Measurements from ENCODE around the gene EIF5A. TPM values are rescaled to one million over a fixed set of nuclear protein-coding genes. Genes with fewer than 3 reads are reported as not detected.
A peak's percentile ranks its signal among the peaks of the same experiment; 100 is the strongest.

Gene EIF5A
- total RNA-seq, 1 experiment from 2014 or later = 1,140 TPM

DNA sequence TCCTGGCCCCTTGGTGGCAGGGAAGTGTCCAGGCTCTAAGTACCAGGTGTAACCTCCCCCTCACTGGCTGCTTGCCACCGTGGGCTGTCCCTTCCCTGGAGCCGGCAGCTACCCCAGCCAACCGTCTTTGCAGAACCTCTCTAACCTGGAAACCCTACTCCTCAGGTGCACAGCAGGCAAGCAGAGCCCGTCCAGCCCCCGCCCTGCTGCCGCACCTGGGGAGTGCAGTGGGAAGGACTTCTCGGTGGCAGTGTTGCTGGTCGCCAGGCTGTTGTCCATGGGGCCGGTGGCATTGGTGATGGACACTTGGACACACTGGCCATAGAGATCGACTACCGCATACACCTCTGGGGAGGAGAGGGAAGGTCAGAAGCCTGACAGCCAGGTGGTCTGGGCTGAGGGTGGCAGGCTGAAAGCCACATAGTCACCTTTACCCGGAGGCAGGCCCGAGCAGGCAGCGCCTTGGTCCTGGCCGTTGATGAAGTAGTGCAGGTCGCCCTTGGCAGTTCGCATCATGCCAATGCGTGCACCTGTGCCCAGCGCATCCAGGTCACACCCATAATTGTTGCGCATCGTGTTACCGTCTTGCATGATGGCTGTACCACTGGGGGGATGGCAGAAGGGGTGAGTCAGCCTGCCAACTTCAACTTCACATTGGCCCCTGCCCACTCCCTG is 15.2 kb downstream of the EIF5A start:
- no peak for TF ChIP-seq EZH2 (IDR thresholded peaks at IDR 0.05; ENCODE audit: low read length, unreplicated experiment)
- no peak for TF ChIP-seq EZH2phosphoT487 (IDR thresholded peaks at IDR 0.05; ENCODE audit: borderline replicate concordance, low read length)
- TF ChIP-seq, protein P1, sequence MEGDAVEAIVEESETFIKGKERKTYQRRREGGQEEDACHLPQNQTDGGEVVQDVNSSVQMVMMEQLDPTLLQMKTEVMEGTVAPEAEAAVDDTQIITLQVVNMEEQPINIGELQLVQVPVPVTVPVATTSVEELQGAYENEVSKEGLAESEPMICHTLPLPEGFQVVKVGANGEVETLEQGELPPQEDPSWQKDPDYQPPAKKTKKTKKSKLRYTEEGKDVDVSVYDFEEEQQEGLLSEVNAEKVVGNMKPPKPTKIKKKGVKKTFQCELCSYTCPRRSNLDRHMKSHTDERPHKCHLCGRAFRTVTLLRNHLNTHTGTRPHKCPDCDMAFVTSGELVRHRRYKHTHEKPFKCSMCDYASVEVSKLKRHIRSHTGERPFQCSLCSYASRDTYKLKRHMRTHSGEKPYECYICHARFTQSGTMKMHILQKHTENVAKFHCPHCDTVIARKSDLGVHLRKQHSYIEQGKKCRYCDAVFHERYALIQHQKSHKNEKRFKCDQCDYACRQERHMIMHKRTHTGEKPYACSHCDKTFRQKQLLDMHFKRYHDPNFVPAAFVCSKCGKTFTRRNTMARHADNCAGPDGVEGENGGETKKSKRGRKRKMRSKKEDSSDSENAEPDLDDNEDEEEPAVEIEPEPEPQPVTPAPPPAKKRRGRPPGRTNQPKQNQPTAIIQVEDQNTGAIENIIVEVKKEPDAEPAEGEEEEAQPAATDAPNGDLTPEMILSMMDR (conservative IDR thresholded peaks at IDR 0.05; ENCODE audit: low read depth, low read length) = no peak
- no peak overlapping the region for H3K4me3 ChIP-seq (ENCODE audit: low read length)
- no peak overlapping the region for H2AFZ ChIP-seq (ENCODE audit: low read length)
- H3K9me3 ChIP-seq (ENCODE audit: low read length) = no peaks in the 10 kb centered on the region
- ChIA-PET POLR2A (ENCODE audit: unreplicated experiment) (no interaction called here), CTCF (no interaction called here)
- ATAC-seq (no peak), DNase-seq (no peak)
- H4K20me1 ChIP-seq (ENCODE audit: low read length) = no peaks in the 10 kb centered on the region
- BruUV-seq (replicated peaks) = no TSS peak
- H3K9ac ChIP-seq (ENCODE audit: low read length) = no peak overlapping the region
- intact Hi-C loops (cut with micrococcal nuclease) = no loop called here
- H3F3A ChIP-seq (ENCODE audit: low read length, unreplicated experiment) = no peaks in the 10 kb centered on the region
- peaks cover 11% of the 10 kb centered on the region; the same call in 1 of the 2 replicates for H3K36me3 ChIP-seq (ENCODE audit: low read depth, low read length)
- no peaks in the 10 kb centered on the region for H3K9me2 ChIP-seq (replicated peaks; ENCODE audit: low read length)
- H3K4me1 ChIP-seq (ENCODE audit: insufficient read depth, low read length) = no peaks in the 10 kb centered on the region
- no peak overlapping the region for H3K27ac ChIP-seq (ENCODE audit: low read length)
- H3K79me2 ChIP-seq (ENCODE audit: low read length) = peaks cover 2% of the 10 kb centered on the region
- no peak overlapping the region for H3K4me2 ChIP-seq (ENCODE audit: low read length)
- H3K27me3 ChIP-seq (ENCODE audit: low read length) = no peaks in the 10 kb centered on the region

- no peak overlapping the region for H3K27ac ChIP-seq (ENCODE audit: low read length)
- intact Hi-C loops (cut with micrococcal nuclease) = no loop called here
- H4K20me1 ChIP-seq (ENCODE audit: low read length) = no peaks in the 10 kb centered on the region
- no peak; the same call in 1 of the 2 replicates for ATAC-seq
- BruUV-seq (replicated peaks) = no TSS peak
- peaks cover 15% of the 10 kb centered on the region for H3K79me2 ChIP-seq (ENCODE audit: low read length)
- no peak overlapping the region for H2AFZ ChIP-seq (ENCODE audit: low read length)
- TF ChIP-seq EZH2 (IDR thresholded peaks at IDR 0.05; ENCODE audit: low read length, unreplicated experiment) (no peak), EZH2phosphoT487 (IDR thresholded peaks at IDR 0.05; ENCODE audit: borderline replicate concordance, low read length) (no peak)
- TF ChIP-seq, protein P1 (conservative IDR thresholded peaks at IDR 0.05; ENCODE audit: low read depth, low read length) = peak; percentile 56
- ChIA-PET CTCF (no interaction called here), POLR2A (ENCODE audit: unreplicated experiment) (no interaction called here)
- H3K9me2 ChIP-seq (replicated peaks; ENCODE audit: low read length) = no peaks in the 10 kb centered on the region
- no peaks in the 10 kb centered on the region for H3F3A ChIP-seq (ENCODE audit: low read length, unreplicated experiment)
- H3K4me1 ChIP-seq (ENCODE audit: insufficient read depth, low read length) = 0 out of 2 replicates have a peak, but pooled peaks cover 6% of the 10 kb centered on the region
- H3K4me2 ChIP-seq (ENCODE audit: low read length) = no peak overlapping the region
- peak; percentile 7 for DNase-seq
- H3K9me3 ChIP-seq (ENCODE audit: low read length) = no peaks in the 10 kb centered on the region
- H3K36me3 ChIP-seq (ENCODE audit: low read depth, low read length) = peaks cover 11% of the 10 kb centered on the region; the same call in 1 of the 2 replicates
- no peak overlapping the region for H3K9ac ChIP-seq (ENCODE audit: low read length)
- no peaks in the 10 kb centered on the region for H3K27me3 ChIP-seq (ENCODE audit: low read length)
- H3K4me3 ChIP-seq (ENCODE audit: low read length) = no peak overlapping the region
These were observed 16.5 kb downstream of the EIF5A start for GRCh38 chr17:7323731-7324437.

- Histone ChIP-seq H3K9ac (ENCODE audit: low read length) (no peak overlapping the region), H3K4me1 (ENCODE audit: insufficient read depth, low read length) (0 out of 2 replicates have a peak, but pooled peaks cover 6% of the 10 kb centered on the region), H3K79me2 (ENCODE audit: low read length) (peaks cover 16% of the 10 kb centered on the region), H3K27me3 (ENCODE audit: low read length) (no peaks in the 10 kb centered on the region), H4K20me1 (ENCODE audit: low read length) (no peaks in the 10 kb centered on the region), H2AFZ (ENCODE audit: low read length) (no peak overlapping the region), H3K27ac (ENCODE audit: low read length) (no peak overlapping the region), H3F3A (ENCODE audit: low read length, unreplicated experiment) (no peaks in the 10 kb centered on the region), H3K36me3 (ENCODE audit: low read depth, low read length) (peaks cover 11% of the 10 kb centered on the region; the same call in 1 of the 2 replicates), H3K9me2 (replicated peaks; ENCODE audit: low read length) (no peaks in the 10 kb centered on the region), H3K4me3 (ENCODE audit: low read length) (no peak overlapping the region), H3K9me3 (ENCODE audit: low read length) (no peaks in the 10 kb centered on the region), H3K4me2 (ENCODE audit: low read length) (no peak overlapping the region)
- TF ChIP-seq, protein P1 (conservative IDR thresholded peaks at IDR 0.05; ENCODE audit: low read depth, low read length) = no peak
- TF ChIP-seq EZH2phosphoT487 (IDR thresholded peaks at IDR 0.05; ENCODE audit: borderline replicate concordance, low read length) = no peak
- no peak for TF ChIP-seq EZH2 (IDR thresholded peaks at IDR 0.05; ENCODE audit: low read length, unreplicated experiment)
- ChIA-PET POLR2A (ENCODE audit: unreplicated experiment) (no interaction called here), CTCF (no interaction called here)
- DNase-seq = no peak
- no TSS peak for BruUV-seq (replicated peaks)
- intact Hi-C loops (cut with micrococcal nuclease) = no loop called here
- ATAC-seq = no peak
These were observed 17.0 kb downstream of the EIF5A start for GRCh38 chr17:7324438-7324779.
